Transverse colon (tissue), 4 donors: ENCODE data around the gene PIK3C2G.

Experiments used
- EP300 ChIP-seq: sonication (generic); formaldehyde crosslinking; IDR thresholded peaks from one replicate; pipeline ENCODE4 v1.6.1; 2017; ENCODE audit warnings: antibody characterized with exemption, low read depth
- POLR2A ChIP-seq: fragments of 450-650 bp; IDR thresholded peaks from one replicate; pipeline ENCODE4 v1.6.1; 2016; ENCODE audit warnings: antibody characterized with exemption, mild to moderate bottlenecking, moderate library complexity
- POLR2AphosphoS5 ChIP-seq, 3 donors: sonication (generic); formaldehyde crosslinking; IDR thresholded peaks; one replicate each; pipeline ENCODE4 v1.6.1; 2016; ENCODE audit warnings: antibody characterized with exemption in 3 of 3
- TF ChIP-seq, protein P1 (sequence below), 5 experiments: fragments of 200-600 bp in 3 of 5; fragments of 450-650 bp in 2 of 5; sonication (generic) in 3 of 5; IDR thresholded peaks; 1 replicate in 2 of 5; 2 replicates in 3 of 5; pipeline ENCODE4 v1.5.1; 2016 to 2017; ENCODE audit warnings: antibody characterized with exemption in 5 of 5, inconsistent platforms in 3 of 5, mild to moderate bottlenecking in 2 of 5, moderate library complexity in 1 of 5

GRCh38 chr12:18583655-18584054 is 322.3 kb downstream of the PIK3C2G start:
- TF ChIP-seq, protein P1, sequence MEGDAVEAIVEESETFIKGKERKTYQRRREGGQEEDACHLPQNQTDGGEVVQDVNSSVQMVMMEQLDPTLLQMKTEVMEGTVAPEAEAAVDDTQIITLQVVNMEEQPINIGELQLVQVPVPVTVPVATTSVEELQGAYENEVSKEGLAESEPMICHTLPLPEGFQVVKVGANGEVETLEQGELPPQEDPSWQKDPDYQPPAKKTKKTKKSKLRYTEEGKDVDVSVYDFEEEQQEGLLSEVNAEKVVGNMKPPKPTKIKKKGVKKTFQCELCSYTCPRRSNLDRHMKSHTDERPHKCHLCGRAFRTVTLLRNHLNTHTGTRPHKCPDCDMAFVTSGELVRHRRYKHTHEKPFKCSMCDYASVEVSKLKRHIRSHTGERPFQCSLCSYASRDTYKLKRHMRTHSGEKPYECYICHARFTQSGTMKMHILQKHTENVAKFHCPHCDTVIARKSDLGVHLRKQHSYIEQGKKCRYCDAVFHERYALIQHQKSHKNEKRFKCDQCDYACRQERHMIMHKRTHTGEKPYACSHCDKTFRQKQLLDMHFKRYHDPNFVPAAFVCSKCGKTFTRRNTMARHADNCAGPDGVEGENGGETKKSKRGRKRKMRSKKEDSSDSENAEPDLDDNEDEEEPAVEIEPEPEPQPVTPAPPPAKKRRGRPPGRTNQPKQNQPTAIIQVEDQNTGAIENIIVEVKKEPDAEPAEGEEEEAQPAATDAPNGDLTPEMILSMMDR (IDR thresholded peaks at IDR 0.05) = no peak
- TF ChIP-seq POLR2AphosphoS5 (IDR thresholded peaks at IDR 0.05) (no peak), POLR2A (no peak), EP300 (no peak)
